Heart right ventricle (tissue), 16 donors: ENCODE measurements around the gene LRRC46. TPM values are rescaled to one million over a fixed set of nuclear protein-coding genes. Genes with fewer than 3 reads are reported as not detected.

Experiments used
- ATAC-seq, 8 donors: fragments of 200-7000 bp; cut with Tn5 transposase; one replicate each; pipeline ENCODE4 v1.9.1; 2020; ENCODE audit warnings: mild to moderate bottlenecking in 8 of 8, moderate library complexity in 8 of 8, moderate number of reproducible peaks in 1 of 8
- DNase-seq, 2 donors: peaks; one replicate each; pipeline ENCODE4 v3.0.0-alpha.2; 2020
- H3K27ac ChIP-seq, 10 donors: fragments of 200-600 bp; sonication (generic) in 2 of 10; one replicate each; pipeline versions ENCODE4 v1.5.0 to v1.8.0; 2020 to 2022; ENCODE audit warnings: mild to moderate bottlenecking in 3 of 10
- H3K27me3 ChIP-seq, 7 donors: fragments of 200-600 bp; one replicate each; pipeline ENCODE4 v1.8.0; 2021 to 2022; ENCODE audit warnings: mild to moderate bottlenecking in 2 of 7
- H3K36me3 ChIP-seq, 9 donors: fragments of 200-600 bp; sonication (generic) in 1 of 9; one replicate each; pipeline versions ENCODE4 v1.5.0 to v1.8.0; 2020 to 2022; ENCODE audit warnings: mild to moderate bottlenecking in 2 of 9
- H3K4me1 ChIP-seq, 9 donors: fragments of 200-600 bp; sonication (generic) in 1 of 9; one replicate each; pipeline versions ENCODE4 v1.5.0 to v1.8.0; 2020 to 2022; ENCODE audit warnings: mild to moderate bottlenecking in 4 of 9
- H3K4me3 ChIP-seq, 10 donors: fragments of 200-600 bp; sonication (generic) in 2 of 10; one replicate each; pipeline versions ENCODE4 v1.5.0 to v1.8.0; 2020 to 2022; ENCODE audit warnings: mild to moderate bottlenecking in 7 of 10, moderate library complexity in 2 of 10
- H3K9me3 ChIP-seq, 11 donors: fragments of 200-600 bp in 10 of 11; sonication (generic) in 2 of 11; one replicate each; pipeline versions ENCODE4 v1.5.0 to v1.8.0; 2013 to 2022; ENCODE audit warnings: mild to moderate bottlenecking in 2 of 11, control low read depth in 1 of 11, moderate library complexity in 1 of 11
- CTCF ChIP-seq, 9 donors: fragments of 200-600 bp; sonication (generic) in 2 of 9; IDR thresholded peaks; one replicate each; pipeline versions ENCODE4 v1.5.0 to v1.8.0; 2021 to 2022; ENCODE audit warnings: antibody characterized with exemption in 9 of 9, mild to moderate bottlenecking in 5 of 9, moderate library complexity in 1 of 9
- WGBS, 2 donors: extraction: QIAGEN DNeasy Blood & Tissue Kit; methylation state at CpG; one replicate each; pipeline ENCODE4 v1.1.7; 2013; ENCODE audit warnings: inconsistent platforms in 1 of 2; 5-methylcytosine and 5-hydroxymethylcytosine counted together
- intact Hi-C, 10 donors: fragments of 100-400 bp; cut with DNase I; formaldehyde crosslinking; loops; one replicate each; pipeline versions ENCODE4 v1.11.1 to v1.14.2; 2022
- polyA plus RNA-seq, 2 donors: library from polyadenylated mRNA; stranded (reverse); fragments of 200-250 nt; gene quantifications; one replicate each; pipeline ENCODE4 v1.2.3, GENCODE V29; 2013
- total RNA-seq, 10 donors: library from RNA; stranded (reverse); fragmentation: NEBNext Ultra II Directional in 3 of 10; extraction: Animal tissue kit (Norgen Biotek cat#: 25700) in 3 of 10; gene quantifications; one replicate each; pipeline versions ENCODE4 v1.2.1 to v1.2.4, GENCODE V29; 2021 to 2023
- donor health status: Arrhythmogenic right ventricular cardiomyopathy.
- donor health status: ischemic (EF 13 %, LVEDD 7.1; RV severe dilation, severe dysfunction).
- donor health status: healthy with polysubstance abuse.
- donor health status: DM: no; HTN: yes; CAD: no.
- donor health status: DM: no; HTN: no; CAD: no.
- donor health status: ischemic (EF 25% LVEDD 6.9; RV normal size, moderate dysfunction).
- donor health status: ischemic (EF 25% LVEDD 5.7; RV mildly dilated, moderate dysfunction).
- donor health status: healthy.
- donor health status: DM: yes; HTN: yes; CAD: no.
- donor health status: Ischemic cardiomyopathy.
- donor health status: ischemic (EF 35%, LVEDD 5.7; RV mildly dilated, moderate dysfunction).
- donor health status: nonischemic (EF 11% LVEDD 7.7; RV severe dilation, severe dysfunction).
- donor health status: DM: yes; HTN: yes; CAD: no.
- donor health status: PGD.
- donor health status: ischemic (EF 29% LVEDD 5.4; RV normal size, mild dysfunction).
- donor health status: nonischemic (EF 23%, LVEDD 6.1; RV moderate dilation, normal function).

The LRRC46 gene
- total and polyA plus RNA-seq, 12 donors, result 0.14 to 0.95 (median 0.34) TPM; not detected in 3

- intact Hi-C loops, result loop anchor here in 1 of 10 donors (10.0 kb wide), 1 partner anchor 275 kb away; the partner anchor contains the start of genes CBX1 and SNX11
- Histone ChIP-seq H3K4me3 (peak overlapping the region in 1 of 10 donors; percentile 76), H3K4me1 (peaks cover 8 to 42% (median 29%) of the 10 kb centered on the region in 9 donors), H3K27ac (peak overlapping the region in 1 of 10 donors; percentile 90), H3K36me3 (peaks cover 0 to 44% (median 29%) of the 10 kb centered on the region in 9 donors), H3K27me3 (no peaks in the 10 kb centered on the region), H3K9me3 (no peaks in the 10 kb centered on the region)
- no peak for TF ChIP-seq CTCF (IDR thresholded peaks at IDR 0.05)
- ATAC-seq (no peak), DNase-seq (no peak)
- WGBS, 2 donors, result 86 to 92% methylated on average over 3 of the region's 3 CpGs
These were observed 1.6 kb upstream of the LRRC46 start for GRCh38 chr17:47829870-47830269.

GRCh38 chr17:47830396-47831002 is 971 bp upstream of the LRRC46 start:
- DNase-seq (no peak), ATAC-seq (no peak)
- Histone ChIP-seq H3K36me3 (peaks cover 0 to 37% (median 24%) of the 10 kb centered on the region in 9 donors), H3K27me3 (no peaks in the 10 kb centered on the region), H3K9me3 (no peaks in the 10 kb centered on the region), H3K27ac (peak overlapping the region in 8 of 10 donors; percentile 28 to 90 (median 74)), H3K4me1 (peaks cover 8 to 48% (median 33%) of the 10 kb centered on the region in 9 donors), H3K4me3 (peak overlapping the region; percentile 53 to 93 (median 75))
- 69 to 71% methylated on average over 18 of the region's 18 CpGs for WGBS, 2 donors
- no peak for TF ChIP-seq CTCF (IDR thresholded peaks at IDR 0.05)
- intact Hi-C loops, result loop anchor here in 1 of 10 donors (10.0 kb wide), 1 partner anchor 274 kb away; the partner anchor contains the start of genes CBX1 and SNX11

DNA sequence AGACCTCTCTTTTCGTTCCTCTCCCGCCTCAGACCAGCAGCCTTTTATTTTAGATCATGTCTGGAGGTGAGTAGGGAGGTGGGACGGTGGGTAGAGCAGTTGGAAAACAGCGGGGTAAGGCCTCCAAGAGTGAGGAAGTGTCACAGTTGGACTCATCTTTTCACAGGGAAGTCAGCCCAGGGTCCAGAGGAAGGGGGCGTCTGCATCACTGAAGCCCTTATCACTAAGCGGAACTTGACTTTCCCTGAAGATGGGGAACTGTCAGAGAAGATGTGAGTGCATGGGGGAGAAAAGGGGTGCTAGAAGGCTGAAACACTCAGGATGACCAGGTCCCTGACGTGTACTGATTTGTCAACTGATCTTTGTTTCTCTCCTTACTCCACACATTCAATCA is 461 bp downstream of the LRRC46 start:
- Histone ChIP-seq H3K27me3 (no peaks in the 10 kb centered on the region), H3K27ac (peak overlapping the region in 4 of 10 donors; percentile 55 to 90 (median 75)), H3K9me3 (no peaks in the 10 kb centered on the region), H3K4me1 (peaks cover 8 to 48% (median 33%) of the 10 kb centered on the region in 9 donors), H3K36me3 (peaks cover 0 to 36% (median 22%) of the 10 kb centered on the region in 9 donors), H3K4me3 (peak overlapping the region; percentile 53 to 93 (median 75))
- ATAC-seq (peak in 6 of 8 donors; percentile 2 to 21 (median 12)), DNase-seq (no peak)
- 8% methylated on average over 7 of the region's 7 CpGs for WGBS, 2 donors
- TF ChIP-seq CTCF (IDR thresholded peaks at IDR 0.05), result no peak
- intact Hi-C loops, result loop anchor here in 1 of 10 donors (10.0 kb wide), 1 partner anchor 273 kb away; the partner anchor contains the start of genes CBX1 and SNX11

GRCh38 chr17:47834756-47835155 is 3.3 kb downstream of the LRRC46 start:
- intact Hi-C loops, result loop anchor here in 1 of 10 donors (10.0 kb wide), 1 partner anchor 270 kb away; the partner anchor contains the start of genes CBX1 and SNX11
- Histone ChIP-seq H3K36me3 (peaks cover 0 to 37% (median 12%) of the 10 kb centered on the region in 9 donors), H3K9me3 (no peaks in the 10 kb centered on the region), H3K27me3 (no peaks in the 10 kb centered on the region), H3K4me3 (no peak overlapping the region), H3K4me1 (peaks cover 8 to 55% (median 35%) of the 10 kb centered on the region in 9 donors), H3K27ac (peak overlapping the region in 9 of 10 donors; percentile 27 to 80 (median 49))
- WGBS, 2 donors, result 52 to 71% methylated on average over 5 of the region's 5 CpGs
- TF ChIP-seq CTCF (IDR thresholded peaks at IDR 0.05), result no peak
- ATAC-seq (no peak), DNase-seq (no peak)
